Adrenal gland (tissue), 12 donors: ENCODE measurements around the gene SLC25A22. TPM values are rescaled to one million over a fixed set of nuclear protein-coding genes. Genes with fewer than 3 reads are reported as not detected.

Source experiments
- DNase-seq, 7 donors: peaks; one replicate each; pipeline ENCODE4 v3.0.0-alpha.2; 2019 to 2020
- H3K27ac ChIP-seq, 5 donors: fragments of 200-600 bp; sonication (generic) in 4 of 5; 1 replicate in 3 of 5; 2 replicates in 2 of 5; pipeline versions ENCODE4 v1.5.1 to v1.8.0; 2016 to 2020; ENCODE audit warnings: mild to moderate bottlenecking in 1 of 5
- H3K27me3 ChIP-seq: fragments of 200-600 bp; 2 replicates; pipeline ENCODE4 v1.8.0; 2021
- H3K36me3 ChIP-seq, 2 donors: fragments of 200-600 bp; replicated peaks in 1 of 2; 1 replicate in 1 of 2; 2 replicates in 1 of 2; pipeline versions ENCODE4 v1.5.1 to v1.8.0; 2018 to 2022
- H3K4me1 ChIP-seq, 2 donors: fragments of 200-600 bp; replicated peaks in 1 of 2; 1 replicate in 1 of 2; 2 replicates in 1 of 2; pipeline versions ENCODE4 v1.5.1 to v1.8.0; 2018 to 2021
- H3K4me3 ChIP-seq, 4 donors: fragments of 200-600 bp; sonication (generic) in 3 of 4; one replicate each; pipeline ENCODE4 v1.5.1; 2016 to 2018
- H3K9me3 ChIP-seq, 3 donors: fragments of 200-600 bp; sonication (generic) in 1 of 3; replicated peaks in 1 of 3; 1 replicate in 2 of 3; 2 replicates in 1 of 3; pipeline versions ENCODE4 v1.5.1 to v1.8.0; 2016 to 2021
- CTCF ChIP-seq, 6 experiments: fragments of 450-650 bp in 4 of 6; fragments of 200-600 bp in 2 of 6; sonication (generic) in 1 of 6; IDR thresholded peaks; 1 replicate in 5 of 6; 2 replicates in 1 of 6; pipeline versions ENCODE4 v1.5.1 to v1.8.0; 2016 to 2021; ENCODE audit warnings: antibody characterized with exemption in 6 of 6, mild to moderate bottlenecking in 2 of 6, moderate library complexity in 1 of 6
- POLR2A ChIP-seq, 2 donors: fragments of 450-650 bp; IDR thresholded peaks; one replicate each; pipeline ENCODE4 v1.6.1; 2017; ENCODE audit warnings: antibody characterized with exemption in 2 of 2, mild to moderate bottlenecking in 2 of 2, moderate library complexity in 1 of 2
- WGBS, 4 donors: extraction: QIAGEN DNeasy Blood & Tissue Kit in 2 of 4; methylation state at CpG; one replicate each; pipeline versions ENCODE4 v1.1.5 to v1.1.7; 2013 to 2017; 5-methylcytosine and 5-hydroxymethylcytosine counted together
- intact Hi-C, 2 donors: fragments of 100-400 bp; cut with DNase I; formaldehyde crosslinking; loops; one replicate each; pipeline versions ENCODE4 v1.14.1 to v1.15.0; 2022 to 2023
- polyA plus RNA-seq, 3 donors: library from polyadenylated mRNA; stranded (reverse); fragments of 200-250 nt in 2 of 3; fragments of 350-450 nt in 1 of 3; fragmentation: Illumina TruSeq in 1 of 3; extraction: RNeasy Lipid Tissue Mini Kit (QIAGEN cat#74804) in 1 of 3; gene quantifications; one replicate each; pipeline ENCODE4 v1.2.3, GENCODE V29; 2013 to 2014
- total RNA-seq, 9 donors: library from RNA; depleted of rRNA in 4 of 9; stranded (reverse); fragments of >200 nt in 4 of 9; fragments of 120-200 nt in 1 of 9; fragmentation: NEBNext Ultra II Directional in 1 of 9; extraction: Animal tissue kit (Norgen Biotek cat#: 25700) in 1 of 9; gene quantifications; one replicate each; pipeline versions ENCODE4 v1.1.0 to v1.2.4, GENCODE V29; 2013 to 2023
- donor health status: healthy with polysubstance abuse.
- donor health status: Bipolar disorder and iron deficiency.
- donor health status: DM: yes; HTN: yes; CAD: no.
- donor health status: DM: no; HTN: no; CAD: no.
- donor health status: DM: no; HTN: no; CAD: no.
- donor health status: DM: yes; HTN: yes; CAD: no.

SLC25A22 gene
- total and polyA plus RNA-seq, 12 donors = 7.7 to 41.3 (median 15.3) TPM

- intact Hi-C loops = no loop called here
- WGBS, 4 donors = 91 to 95% (median 94%) methylated on average over 6 to 28 of the region's 28 CpGs
- Histone ChIP-seq H3K27me3 (no peaks in the 10 kb centered on the region), H3K36me3 (peaks cover 0 to 42% of the 10 kb centered on the region in 2 donors), H3K4me1 (peaks cover 8 to 17% of the 10 kb centered on the region in 2 donors), H3K27ac (no peak overlapping the region), H3K9me3 (no peaks in the 10 kb centered on the region), H3K4me3 (no peak overlapping the region)
- TF ChIP-seq CTCF (IDR thresholded peaks at IDR 0.05) (no peak), POLR2A (IDR thresholded peaks at IDR 0.05) (no peak)
- no peak for DNase-seq
Observed at GRCh38 chr11:802693-803466, 4.8 kb upstream of the SLC25A22 start.

- peaks cover 11 to 20% of the 10 kb centered on the region in 2 donors for H3K4me1 ChIP-seq
- H3K36me3 ChIP-seq = peaks cover 0 to 42% of the 10 kb centered on the region in 2 donors
- WGBS, 4 donors = 94 to 98% (median 95%) methylated on average over 11 to 21 of the region's 21 CpGs
- DNase-seq = no peak
- no peak overlapping the region for H3K27ac ChIP-seq
- intact Hi-C loops = no loop called here
- no peak overlapping the region for H3K4me3 ChIP-seq
- no peaks in the 10 kb centered on the region for H3K9me3 ChIP-seq
- no peaks in the 10 kb centered on the region for H3K27me3 ChIP-seq
- no peak for TF ChIP-seq POLR2A (IDR thresholded peaks at IDR 0.05)
- TF ChIP-seq CTCF (IDR thresholded peaks at IDR 0.05) = no peak
Observed at GRCh38 chr11:802018-802617, 4.0 kb upstream of the SLC25A22 start.

DNA sequence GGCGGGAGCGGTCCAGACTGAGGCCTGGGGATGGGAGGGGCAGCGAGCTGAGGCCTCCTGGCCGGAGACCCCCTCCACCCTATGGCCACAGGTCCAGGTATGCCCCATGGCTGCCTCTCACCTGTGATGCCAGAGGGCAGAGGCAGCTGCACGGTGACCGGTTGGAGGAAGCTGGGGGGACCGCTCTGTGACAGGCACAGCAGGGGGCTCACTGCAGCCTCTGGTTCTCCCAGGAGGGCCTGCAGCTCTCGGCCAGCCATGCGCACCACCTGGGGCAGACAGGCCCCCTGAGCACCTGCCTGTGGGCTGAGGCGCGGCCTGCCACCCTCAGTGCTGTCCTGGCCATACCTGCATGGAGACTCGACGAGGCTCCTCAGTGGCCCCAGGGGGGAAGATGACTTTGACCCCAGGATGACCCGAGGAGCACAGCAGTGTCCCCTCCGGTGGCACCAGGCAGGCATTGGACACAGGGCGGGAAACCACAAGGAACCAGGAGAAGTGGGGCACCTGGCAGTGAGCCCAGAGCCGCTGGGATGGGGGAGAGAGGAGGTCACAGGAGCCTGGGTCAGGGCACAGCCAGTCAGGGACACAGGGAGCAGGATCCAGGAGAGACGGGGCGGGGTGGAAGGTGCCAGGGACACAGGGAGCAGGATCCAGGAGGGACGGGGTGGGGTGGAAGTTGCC, 3.2 kb upstream of the SLC25A22 start:
- Histone ChIP-seq H3K4me3 (no peak overlapping the region), H3K9me3 (no peaks in the 10 kb centered on the region), H3K36me3 (peaks cover 0 to 42% of the 10 kb centered on the region in 2 donors), H3K4me1 (peaks cover 19 to 29% of the 10 kb centered on the region in 2 donors), H3K27ac (no peak overlapping the region), H3K27me3 (no peaks in the 10 kb centered on the region)
- DNase-seq = no peak
- intact Hi-C loops = no loop called here
- WGBS, 4 donors = 80 to 90% (median 90%) methylated on average over 9 to 20 of the region's 20 CpGs
- TF ChIP-seq CTCF (IDR thresholded peaks at IDR 0.05) = no peak
- TF ChIP-seq POLR2A (IDR thresholded peaks at IDR 0.05) = no peak

- Histone ChIP-seq H3K36me3 (peaks cover 0 to 42% of the 10 kb centered on the region in 2 donors), H3K4me3 (no peak overlapping the region), H3K27ac (no peak overlapping the region), H3K4me1 (peaks cover 24 to 32% of the 10 kb centered on the region in 2 donors), H3K9me3 (no peaks in the 10 kb centered on the region), H3K27me3 (no peaks in the 10 kb centered on the region)
- no peak for DNase-seq
- intact Hi-C loops = no loop called here
- no peak for TF ChIP-seq CTCF (IDR thresholded peaks at IDR 0.05)
- no peak for TF ChIP-seq POLR2A (IDR thresholded peaks at IDR 0.05)
- WGBS, 4 donors = 87 to 95% (median 91%) methylated on average over 9 to 30 of the region's 30 CpGs
Observed at GRCh38 chr11:800473-800872, 2.4 kb upstream of the SLC25A22 start.
